K562 treated with DMSO at 1 percent for 24 hours (cell line): ENCODE data around the gene ZFP69. TPM values are rescaled to one million over a fixed set of nuclear protein-coding genes. Genes with fewer than 3 reads are reported as not detected.

Experiments used
- total RNA-seq: library from RNA; unstranded; fragments of 300-600 nt; gene quantifications from 2 replicates; pipeline ENCODE4 v1.2.3, GENCODE V29; 2022; ENCODE audit warnings: low read depth; ENCODE audit not compliant: insufficient read depth

Gene ZFP69
- total RNA-seq = 2.6 and 3.2 TPM in 2 replicates

GRCh38 chr1:40476924-40477677, at the start of gene ZFP69:
TSS of gene ZFP69 (plus strand) at chr1:40477290. CDS start at chr1:40479362, 2,072 bp downstream.

DNA sequence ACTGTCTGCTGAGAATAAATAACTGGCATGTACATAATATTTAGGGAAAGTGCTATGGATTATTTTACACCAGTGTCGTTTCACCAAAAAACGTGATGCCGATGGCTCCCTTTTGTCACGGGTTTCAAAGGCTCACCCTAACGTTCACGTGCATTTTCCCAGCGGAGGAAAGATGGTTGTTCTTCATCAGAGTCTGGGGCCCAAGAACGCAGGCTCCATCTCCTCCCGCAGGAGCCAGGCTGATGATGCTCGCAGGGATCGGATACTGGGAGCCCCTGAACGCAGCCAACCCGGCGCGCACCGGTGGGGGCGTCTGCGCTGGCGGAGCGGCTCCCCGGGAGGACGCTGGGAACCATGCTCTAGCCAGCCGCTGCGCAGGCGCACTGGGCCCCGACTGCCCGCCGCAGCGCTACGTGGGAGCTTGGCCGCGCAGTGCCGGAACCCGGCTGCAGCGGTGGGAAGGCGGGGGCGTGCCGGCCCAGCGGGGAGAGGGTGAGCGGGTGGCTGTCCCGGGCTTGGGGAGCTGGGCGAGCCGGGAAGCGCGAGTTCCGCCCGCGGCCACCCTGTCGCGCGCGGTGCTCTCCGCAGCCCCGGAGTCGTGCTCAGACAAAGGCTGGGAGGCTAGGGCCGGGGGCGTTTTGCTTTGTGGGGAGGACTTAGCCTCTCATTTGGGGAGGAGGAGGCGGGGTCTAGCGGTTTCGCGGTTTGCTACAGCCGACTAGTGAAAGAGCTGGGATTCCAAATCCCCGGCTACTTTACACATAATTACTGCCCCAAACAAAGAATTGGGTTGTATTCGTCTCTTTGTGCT, 27.2 kb upstream of the ZFP69 start, which contains the start of gene ZFP69B:
ZFP69B (plus strand) TSS at position 793 of the 811 bp plus-strand sequence. CDS start 486 bp downstream, outside the sequence.

GRCh38 chr1:40508375-40509341, 31.6 kb downstream of the ZFP69 start, which contains the start of gene EXO5:
TSS of gene EXO5 (plus strand) at chr1:40508767. CDS start at chr1:40514545, 5,778 bp downstream.

GRCh38 chr1:40531381-40532061, 54.4 kb downstream of the ZFP69 start, which contains the start of gene ZNF684:
TSS of gene ZNF684 (plus strand) at chr1:40531637. CDS start at chr1:40533167, 1,530 bp downstream.

Other genes with a start within 250 kb of the ZFP69 start
- gene TMCO2, start 229.4 kb upstream of the ZFP69 start, total RNA-seq = not detected in 2 replicates
- gene ZMPSTE24, start 219.1 kb upstream of the ZFP69 start, total RNA-seq = 14.0 and 16.8 TPM in 2 replicates
- 5.7 and 6.9 TPM in 2 replicates for gene COL9A2, start 160.0 kb upstream of the ZFP69 start, total RNA-seq
- 109 and 110 TPM in 2 replicates for gene SMAP2, start 103.6 kb upstream of the ZFP69 start, total RNA-seq
- 4.2 and 5.1 TPM in 2 replicates for gene ZFP69B, start 26.8 kb upstream of the ZFP69 start, total RNA-seq
- 5.0 and 5.7 TPM in 2 replicates for gene EXO5, start 31.5 kb downstream of the ZFP69 start, total RNA-seq
- gene ZNF684, start 54.3 kb downstream of the ZFP69 start, total RNA-seq = 5.0 and 5.2 TPM in 2 replicates
- gene RIMS3, start 188.4 kb downstream of the ZFP69 start, total RNA-seq = 1.8 and 2.0 TPM in 2 replicates
- 82.9 and 89.3 TPM in 2 replicates for gene NFYC, start 214.4 kb downstream of the ZFP69 start, total RNA-seq